Adipocyte (in vitro differentiated cells): ENCODE results near the gene DAB2IP.

Experiments used
- DNase-seq: peaks from one replicate; pipeline ENCODE4 v3.0.0-alpha.2; 2015; ENCODE audit warnings: low read depth
- H3K27me3 ChIP-seq: replicated peaks from 2 replicates; pipeline ENCODE4 v1.7.0; 2013; ENCODE audit warnings: mild to moderate bottlenecking, low read length, moderate library complexity; ENCODE audit not compliant: control insufficient read depth, insufficient read depth
- H3K36me3 ChIP-seq: 2 replicates; pipeline ENCODE4 v1.7.0; 2013; ENCODE audit warnings: low read length, mild to moderate bottlenecking, moderate library complexity; ENCODE audit not compliant: control insufficient read depth, insufficient read depth, severe bottlenecking
- H3K4me1 ChIP-seq: 2 replicates; pipeline ENCODE4 v1.7.0; 2013; ENCODE audit warnings: mild to moderate bottlenecking, low read length, moderate library complexity; ENCODE audit not compliant: control insufficient read depth, insufficient read depth
- H3K4me3 ChIP-seq: 2 replicates; pipeline ENCODE4 v1.7.0; 2013; ENCODE audit warnings: mild to moderate bottlenecking, low read length, moderate library complexity
- H3K9ac ChIP-seq: 2 replicates; pipeline ENCODE4 v1.7.0; 2013; ENCODE audit warnings: mild to moderate bottlenecking, low read length, moderate library complexity
- H3K9me3 ChIP-seq: 2 replicates; pipeline ENCODE4 v1.7.0; 2013; ENCODE audit warnings: mild to moderate bottlenecking, low read length, moderate library complexity; ENCODE audit not compliant: control insufficient read depth

Gene DAB2IP

GRCh38 chr9:121725008-121725775 lies 73.8 kb downstream of the DAB2IP start:
- Histone ChIP-seq H3K36me3 (no peaks in the 10 kb centered on the region), H3K9me3 (no peaks in the 10 kb centered on the region), H3K27me3 (no peaks in the 10 kb centered on the region), H3K4me3 (peak overlapping the region; percentile 31), H3K4me1 (peaks cover 13% of the 10 kb centered on the region), H3K9ac (no peak overlapping the region)
- peak; percentile 88 for DNase-seq

- no peaks in the 10 kb centered on the region for H3K27me3 ChIP-seq
- no peak overlapping the region for H3K9ac ChIP-seq
- H3K4me1 ChIP-seq: peaks cover 13% of the 10 kb centered on the region
- no peak for DNase-seq
- no peak overlapping the region for H3K4me3 ChIP-seq
- no peaks in the 10 kb centered on the region for H3K9me3 ChIP-seq
- H3K36me3 ChIP-seq: no peaks in the 10 kb centered on the region
These were observed 76.0 kb downstream of the DAB2IP start for GRCh38 chr9:121727295-121728020.

- no peaks in the 10 kb centered on the region for H3K36me3 ChIP-seq
- no peak for DNase-seq
- H3K4me1 ChIP-seq: peaks cover 13% of the 10 kb centered on the region
- H3K9ac ChIP-seq: no peak overlapping the region
- H3K9me3 ChIP-seq: no peaks in the 10 kb centered on the region
- H3K27me3 ChIP-seq: no peaks in the 10 kb centered on the region
- H3K4me3 ChIP-seq: no peak overlapping the region
These were observed 77.5 kb downstream of the DAB2IP start for GRCh38 chr9:121728916-121729315.

- H3K4me3 ChIP-seq: no peak overlapping the region
- no peaks in the 10 kb centered on the region for H3K9me3 ChIP-seq
- no peaks in the 10 kb centered on the region for H3K36me3 ChIP-seq
- no peak overlapping the region for H3K9ac ChIP-seq
- peaks cover 11% of the 10 kb centered on the region for H3K4me1 ChIP-seq
- DNase-seq: no peak
- H3K27me3 ChIP-seq: no peaks in the 10 kb centered on the region
These were observed 78.5 kb downstream of the DAB2IP start for GRCh38 chr9:121729769-121730562.

- Histone ChIP-seq H3K36me3 (no peaks in the 10 kb centered on the region), H3K27me3 (no peaks in the 10 kb centered on the region), H3K9ac (no peak overlapping the region), H3K4me3 (no peak overlapping the region), H3K4me1 (peaks cover 13% of the 10 kb centered on the region), H3K9me3 (no peaks in the 10 kb centered on the region)
- DNase-seq: no peak
These were observed 79.7 kb downstream of the DAB2IP start for GRCh38 chr9:121731090-121731489.

GRCh38 chr9:121731919-121732318 lies 80.5 kb downstream of the DAB2IP start:
- Histone ChIP-seq H3K4me1 (peaks cover 17% of the 10 kb centered on the region), H3K4me3 (no peak overlapping the region), H3K9ac (no peak overlapping the region), H3K9me3 (no peaks in the 10 kb centered on the region), H3K27me3 (no peaks in the 10 kb centered on the region), H3K36me3 (no peaks in the 10 kb centered on the region)
- no peak for DNase-seq

GRCh38 chr9:121732389-121732788 lies 81.0 kb downstream of the DAB2IP start:
- H3K27me3 ChIP-seq: no peaks in the 10 kb centered on the region
- no peak overlapping the region for H3K4me3 ChIP-seq
- H3K9ac ChIP-seq: no peak overlapping the region
- no peaks in the 10 kb centered on the region for H3K36me3 ChIP-seq
- H3K9me3 ChIP-seq: no peaks in the 10 kb centered on the region
- H3K4me1 ChIP-seq: peaks cover 17% of the 10 kb centered on the region
- no peak for DNase-seq

GRCh38 chr9:121732886-121733285 lies 81.5 kb downstream of the DAB2IP start:
- DNase-seq: no peak
- H3K9me3 ChIP-seq: no peaks in the 10 kb centered on the region
- H3K36me3 ChIP-seq: no peaks in the 10 kb centered on the region
- no peak overlapping the region for H3K4me3 ChIP-seq
- H3K27me3 ChIP-seq: no peaks in the 10 kb centered on the region
- peaks cover 17% of the 10 kb centered on the region for H3K4me1 ChIP-seq
- no peak overlapping the region for H3K9ac ChIP-seq

- H3K36me3 ChIP-seq: no peaks in the 10 kb centered on the region
- no peak overlapping the region for H3K9ac ChIP-seq
- H3K4me3 ChIP-seq: no peak overlapping the region
These were observed 83.0 kb downstream of the DAB2IP start for GRCh38 chr9:121734465-121734864.

GRCh38 chr9:121735065-121735792 lies 83.8 kb downstream of the DAB2IP start:
- H3K27me3 ChIP-seq: no peaks in the 10 kb centered on the region

More at GRCh38 chr9:121734465-121734864, 83.0 kb downstream of the DAB2IP start:
- Histone ChIP-seq H3K27me3 (no peaks in the 10 kb centered on the region), H3K4me1 (peaks cover 23% of the 10 kb centered on the region), H3K9me3 (no peaks in the 10 kb centered on the region)
- peak; percentile 31 for DNase-seq

More at GRCh38 chr9:121735065-121735792, 83.8 kb downstream of the DAB2IP start:
- Histone ChIP-seq H3K9ac (no peak overlapping the region), H3K36me3 (no peaks in the 10 kb centered on the region), H3K9me3 (no peaks in the 10 kb centered on the region), H3K4me1 (peaks cover 23% of the 10 kb centered on the region), H3K4me3 (no peak overlapping the region)
- peak; percentile 55 for DNase-seq
